Tibial nerve (tissue), 3 donors: ENCODE measurements around the gene CUEDC1.
"Not testable (repeated sequence)": the region's sequence is repeated elsewhere in the genome, so short reads cannot be mapped to it uniquely, and the experiment has no call there.

ENCODE experiments used
- CTCF ChIP-seq, 5 experiments: fragments of 200-600 bp in 3 of 5; fragments of 450-650 bp in 2 of 5; sonication (generic) in 3 of 5; IDR thresholded peaks; one replicate each; pipeline ENCODE4 v1.5.1; 2016 to 2019; ENCODE audit warnings: antibody characterized with exemption in 5 of 5, mild to moderate bottlenecking in 3 of 5, moderate library complexity in 2 of 5
- POLR2A ChIP-seq, 2 donors: fragments of 450-650 bp; IDR thresholded peaks; one replicate each; pipeline ENCODE4 v1.6.1; 2017; ENCODE audit warnings: antibody characterized with exemption in 2 of 2, mild to moderate bottlenecking in 2 of 2, moderate library complexity in 2 of 2

GRCh38 chr17:57846056-57846945 is 108.9 kb downstream of the CUEDC1 start:
- TF ChIP-seq POLR2A, CTCF (IDR thresholded peaks at IDR 0.05): not testable (repeated sequence)
